ENCODE measurements around the gene TMPRSS2. TPM values are rescaled to one million over a fixed set of nuclear protein-coding genes. Genes with fewer than 3 reads are reported as not detected.

TMPRSS2 gene
- not detected in 2 replicates for total RNA-seq

DNA sequence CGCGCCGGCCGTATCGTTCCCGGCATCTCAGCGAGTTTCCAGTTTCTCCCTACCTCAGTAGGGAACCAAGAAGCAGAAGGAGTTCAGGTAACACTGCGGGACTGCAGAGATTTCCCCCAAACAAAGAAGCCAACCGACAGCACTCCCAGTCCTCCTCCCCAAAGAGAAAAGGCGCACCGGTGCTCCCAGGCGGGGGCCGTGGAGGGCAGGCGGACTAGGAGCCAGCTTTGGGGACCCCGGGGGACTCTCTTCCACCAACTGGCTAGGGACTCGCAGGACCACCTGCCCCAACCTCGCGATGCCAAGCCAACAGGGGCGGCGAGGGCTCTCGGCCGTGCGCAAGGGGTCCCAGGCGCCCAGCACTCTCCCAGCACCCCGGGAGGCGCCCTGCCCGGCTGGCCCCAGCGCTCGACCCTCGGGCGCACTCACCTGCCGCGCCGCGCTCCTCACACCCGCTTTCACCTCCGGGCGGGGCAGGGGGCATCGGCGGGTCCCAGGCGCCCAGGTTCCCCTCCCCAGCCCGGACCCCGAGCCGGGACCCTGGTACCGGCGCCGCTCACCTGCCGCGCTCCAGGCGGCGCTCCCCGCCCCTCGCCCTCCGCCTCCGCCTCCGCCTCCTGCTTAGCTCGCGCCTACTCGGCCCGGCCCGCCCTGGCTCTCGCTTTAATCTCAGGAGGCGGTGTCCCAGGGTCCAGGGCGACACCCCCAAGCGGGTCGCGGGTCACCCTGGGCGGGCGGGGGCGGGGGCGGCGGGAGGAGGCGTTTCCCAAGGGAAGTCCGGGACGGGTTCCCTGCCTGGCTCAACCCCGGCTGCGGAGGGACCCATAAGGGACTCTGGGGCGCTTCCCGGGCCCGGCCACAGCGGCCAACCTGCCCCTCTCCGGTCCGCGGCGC lies at the start of gene TMPRSS2:
Gene TMPRSS2 (minus strand): TSS at position 638 of the 894 bp plus-strand sequence. CDS start 10,025 bp downstream, outside the sequence.

GRCh38 chr21:41425954-41426675 lies 81.8 kb downstream of the TMPRSS2 start, which contains the start of gene MX1:
Gene MX1 (plus strand): TSS chr21:41426239. CDS start chr21:41432071, 5,832 bp downstream.

Other genes with a start within 250 kb of the TMPRSS2 start
- gene FAM3B, start 191.4 kb downstream of the TMPRSS2 start, total RNA-seq: not detected in 2 replicates
- gene MX2, start 146.1 kb downstream of the TMPRSS2 start, total RNA-seq: 0.86 and 1.2 TPM in 2 replicates
- gene MX1, start 81.9 kb downstream of the TMPRSS2 start, total RNA-seq: 6.7 and 19.3 TPM in 2 replicates

All from myometrial cell (primary cell).